OCI-M2 (cell line): ENCODE data around the gene CDKN2AIP.

Source experiments
- DNase-seq: peaks from one replicate; lab custom pipeline; 2025; ENCODE audit not compliant: unreplicated experiment; lab: John Stamatoyannopoulos, UW

CDKN2AIP gene

GRCh38 chr4:183444214-183445096 lies at the start of gene CDKN2AIP:
CDKN2AIP (plus strand) TSS chr4:183444636; CDS start chr4:183444798, 162 bp downstream.
- peak; percentile 47 for DNase-seq

GRCh38 chr4:183395395-183395794 lies 49.0 kb upstream of the CDKN2AIP start:
- DNase-seq, result no peak

- DNase-seq, result no peak
Observed at GRCh38 chr4:183396227-183396637, 48.2 kb upstream of the CDKN2AIP start.

GRCh38 chr4:183397741-183398297 lies 46.6 kb upstream of the CDKN2AIP start:
- no peak for DNase-seq

GRCh38 chr4:183398298-183399125 lies 45.9 kb upstream of the CDKN2AIP start:
- DNase-seq, result no peak

- DNase-seq, result no peak
Observed at GRCh38 chr4:183399126-183399522, 45.3 kb upstream of the CDKN2AIP start.

GRCh38 chr4:183399616-183400015 lies 44.8 kb upstream of the CDKN2AIP start:
- DNase-seq, result no peak

- no peak for DNase-seq
Observed at GRCh38 chr4:183400035-183400434, 44.4 kb upstream of the CDKN2AIP start.

- no peak for DNase-seq
Observed at GRCh38 chr4:183401473-183401872, 43.0 kb upstream of the CDKN2AIP start.

GRCh38 chr4:183402771-183403170 lies 41.7 kb upstream of the CDKN2AIP start:
- no peak for DNase-seq

- DNase-seq, result no peak
Observed at GRCh38 chr4:183403486-183403885, 41.0 kb upstream of the CDKN2AIP start.

GRCh38 chr4:183403961-183404360 lies 40.5 kb upstream of the CDKN2AIP start:
- DNase-seq, result no peak

GRCh38 chr4:183405303-183405702 lies 39.1 kb upstream of the CDKN2AIP start:
- no peak for DNase-seq

- DNase-seq, result peak; percentile 38
Observed at GRCh38 chr4:183407128-183407585, 37.3 kb upstream of the CDKN2AIP start.

- no peak for DNase-seq
Observed at GRCh38 chr4:183407635-183408464, 36.6 kb upstream of the CDKN2AIP start.

- DNase-seq, result no peak
Observed at GRCh38 chr4:183408796-183409195, 35.6 kb upstream of the CDKN2AIP start.

- DNase-seq, result no peak
Observed at GRCh38 chr4:183409483-183409882, 35.0 kb upstream of the CDKN2AIP start.

- no peak for DNase-seq
Observed at GRCh38 chr4:183409934-183410333, 34.5 kb upstream of the CDKN2AIP start.

- no peak for DNase-seq
Observed at GRCh38 chr4:183411291-183411861, 33.1 kb upstream of the CDKN2AIP start.

- no peak for DNase-seq
Observed at GRCh38 chr4:183412821-183413220, 31.6 kb upstream of the CDKN2AIP start.
